T-helper 22 cell (primary cell): ENCODE results near the gene CEP164.

Experiments
- DNase-seq: peaks from one replicate; pipeline ENCODE4 v3.0.0-alpha.2; 2020; ENCODE audit warnings: low read depth

Gene CEP164

GRCh38 chr11:117366248-117366647, 38.6 kb downstream of the CEP164 start:
- no peak for DNase-seq

- no peak for DNase-seq
Measured at GRCh38 chr11:117366875-117367274, 39.2 kb downstream of the CEP164 start.

DNA sequence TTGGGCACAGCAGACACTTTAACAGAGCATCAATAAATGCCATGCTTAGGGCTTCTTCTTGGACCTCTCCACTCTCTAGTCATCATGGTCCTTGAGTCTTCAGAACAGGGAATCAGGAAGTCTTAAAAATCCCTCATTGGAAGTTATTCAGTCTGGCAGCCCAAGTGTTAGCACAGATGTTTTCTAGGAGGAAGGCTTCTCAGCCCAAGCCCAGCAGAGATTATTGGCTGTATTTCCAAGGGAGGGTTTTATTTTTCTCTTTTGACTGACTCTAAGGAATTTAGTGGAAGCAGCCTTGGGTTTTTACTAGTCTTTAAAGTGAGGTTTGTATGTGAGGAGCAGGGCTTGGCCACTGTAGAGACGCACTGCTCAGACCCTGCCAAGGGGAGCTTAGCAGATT, 41.9 kb downstream of the CEP164 start:
- no peak for DNase-seq

DNA sequence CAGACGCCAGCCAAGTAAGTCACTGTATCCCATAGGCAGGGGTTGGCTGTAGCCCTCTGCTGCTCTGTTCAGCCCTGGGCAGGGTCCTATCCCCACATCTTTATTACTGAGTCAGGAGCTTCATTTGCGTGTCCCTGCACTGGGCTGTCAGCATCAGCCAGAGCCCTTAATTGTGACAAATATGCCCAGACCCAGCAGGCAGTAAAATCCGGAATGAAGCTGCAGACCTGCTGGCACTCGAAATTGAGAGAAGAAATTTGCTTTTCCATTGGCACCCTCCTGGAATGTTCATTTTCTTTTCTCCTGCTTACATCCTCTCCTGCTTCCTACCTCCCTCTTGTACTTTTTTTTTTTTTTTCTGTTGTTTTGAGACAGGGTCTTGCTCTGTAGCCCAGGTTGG, 43.8 kb downstream of the CEP164 start:
- no peak for DNase-seq

GRCh38 chr11:117374316-117375055, 46.8 kb downstream of the CEP164 start:
- DNase-seq = no peak

DNA sequence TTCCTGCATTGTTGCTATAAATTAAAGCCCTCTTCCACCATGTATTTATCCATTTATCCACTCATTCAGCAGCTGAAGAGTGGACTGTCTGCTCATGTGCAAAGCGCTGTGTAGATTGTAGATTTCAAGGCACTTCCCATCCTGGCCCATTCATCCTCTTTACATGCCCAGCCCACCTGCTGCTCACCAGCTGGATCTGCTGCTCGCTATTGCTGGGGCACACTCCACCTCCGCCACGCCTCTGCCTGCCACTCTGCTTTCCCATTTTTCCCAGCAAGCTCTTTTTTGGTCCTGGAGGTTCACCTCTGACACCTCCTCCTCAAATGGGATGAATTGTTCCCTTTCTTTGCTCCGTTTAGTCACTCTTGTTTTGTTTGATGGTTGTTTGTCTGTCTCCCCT, 48.3 kb downstream of the CEP164 start:
- no peak for DNase-seq

DNA sequence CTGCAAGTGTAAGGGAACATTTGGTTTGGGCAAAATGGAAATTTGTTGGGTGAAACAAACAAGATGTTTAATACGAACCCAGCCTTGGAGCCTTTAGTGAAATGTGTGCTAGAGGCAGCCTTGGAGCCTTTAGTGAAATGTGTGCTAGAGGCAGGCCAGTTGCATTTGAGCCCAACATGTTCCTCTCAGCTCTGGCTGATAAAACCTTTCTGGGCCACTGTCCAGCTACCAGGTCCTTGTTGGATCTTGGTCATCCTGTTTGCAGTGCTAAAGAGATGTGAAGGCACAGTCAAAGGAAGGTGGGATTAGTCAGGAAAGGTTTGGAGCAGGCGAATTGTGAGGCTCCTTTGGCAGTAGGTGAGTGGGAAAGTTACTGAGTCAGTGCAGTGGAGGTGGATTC, 48.9 kb downstream of the CEP164 start:
- no peak for DNase-seq

DNA sequence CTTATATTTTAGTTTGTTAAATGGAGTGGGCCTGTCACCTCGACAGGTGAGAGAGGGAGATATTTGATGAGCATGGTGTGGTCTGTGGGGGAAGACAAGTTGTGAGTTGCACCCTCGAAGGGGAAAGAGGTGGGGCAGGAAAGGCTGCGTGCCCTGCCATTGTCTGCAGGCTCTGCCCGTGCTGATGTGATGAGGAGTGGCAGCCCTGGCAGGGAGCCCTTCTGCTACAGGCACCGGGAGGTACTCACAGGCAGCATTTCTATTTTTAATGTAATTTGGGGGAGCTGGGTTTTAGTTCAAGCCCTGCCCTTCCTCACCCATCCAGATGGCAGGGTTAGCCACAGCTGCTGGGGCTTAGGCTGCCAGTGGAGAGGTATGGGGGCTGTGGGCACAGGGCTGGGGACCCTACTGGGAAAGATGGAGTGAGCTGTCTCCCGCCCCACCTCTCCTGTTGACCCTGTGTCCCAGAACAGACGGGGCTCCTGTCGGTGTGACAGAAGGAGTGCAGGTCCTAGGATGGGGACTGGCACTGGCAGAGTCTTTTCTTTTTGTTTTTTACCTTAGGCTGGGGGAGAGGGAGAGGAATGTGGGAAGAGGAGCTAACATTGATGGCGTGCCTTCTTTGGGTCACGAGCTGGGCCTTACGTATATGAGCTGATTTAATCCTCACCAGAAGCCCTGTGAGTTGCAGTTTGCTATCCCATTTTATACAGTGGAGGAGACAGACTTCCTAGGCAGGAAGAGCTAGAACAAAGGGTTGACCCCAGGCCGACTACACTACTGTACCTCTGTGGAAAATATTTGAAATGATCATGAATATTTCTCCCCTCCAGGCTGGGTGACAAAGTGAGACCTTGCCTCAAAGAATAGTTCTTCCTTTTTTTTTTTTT, 51.6 kb downstream of the CEP164 start:
- no peak for DNase-seq

DNA sequence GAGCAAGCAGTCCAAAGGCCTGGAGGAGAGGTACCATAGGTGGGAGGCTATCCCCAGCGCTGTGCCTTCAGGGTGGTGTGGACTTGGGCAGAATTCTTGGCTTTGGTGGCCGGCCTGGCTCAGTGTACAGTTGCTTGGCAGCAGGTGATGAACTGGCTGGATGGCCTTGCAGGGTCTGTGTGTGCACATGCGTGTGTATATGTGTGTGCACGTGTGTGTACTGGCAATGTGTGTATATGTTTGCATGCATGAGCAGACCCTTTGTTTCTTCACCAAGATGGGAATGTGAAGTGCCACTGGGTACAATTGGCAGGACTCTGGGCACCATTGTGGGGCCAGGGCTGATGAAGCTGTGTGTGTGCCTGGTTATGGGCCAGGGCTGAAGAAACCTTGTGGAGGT, 53.0 kb downstream of the CEP164 start:
- no peak for DNase-seq

GRCh38 chr11:117381481-117382387, 54.1 kb downstream of the CEP164 start:
- no peak for DNase-seq

DNA sequence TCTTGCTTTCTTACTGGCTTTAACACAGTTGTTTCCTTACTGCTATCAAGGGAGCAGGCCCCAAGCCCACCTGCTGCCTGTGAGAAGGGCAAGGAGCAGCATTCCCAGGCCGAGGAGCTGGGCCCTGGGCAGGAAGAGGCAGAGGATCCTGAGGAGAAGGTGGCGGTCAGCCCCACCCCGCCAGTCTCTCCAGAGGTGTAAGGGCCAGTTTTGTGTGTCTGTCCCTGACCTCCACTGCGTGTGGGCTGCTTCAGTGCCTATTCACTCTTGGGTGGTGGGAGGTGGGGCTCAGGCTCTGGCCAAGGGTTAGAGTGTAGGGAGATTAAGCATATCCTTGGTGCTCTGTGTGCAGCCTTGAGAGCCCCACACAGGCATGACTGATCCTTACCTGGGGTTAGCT, 55.1 kb downstream of the CEP164 start:
- DNase-seq = no peak

DNA sequence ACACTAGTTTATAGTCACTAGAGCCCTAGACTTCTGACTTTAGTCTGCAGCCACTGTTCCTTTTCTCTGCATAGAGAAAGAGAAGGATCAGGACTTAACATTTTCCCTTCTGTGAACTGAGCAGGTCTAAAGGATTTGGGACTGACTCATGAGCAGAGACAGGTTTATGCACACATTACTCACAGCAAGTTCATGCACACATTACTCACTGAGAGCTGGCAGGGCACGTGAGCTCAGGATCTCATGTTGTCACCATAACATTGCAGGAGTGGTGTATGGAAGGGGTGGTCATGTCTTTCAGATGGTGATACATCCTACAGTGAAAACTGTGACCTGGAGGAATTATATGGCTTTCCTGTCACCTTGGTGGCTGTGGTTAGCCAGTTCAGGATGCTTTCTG, 56.4 kb downstream of the CEP164 start:
- no peak for DNase-seq

DNA sequence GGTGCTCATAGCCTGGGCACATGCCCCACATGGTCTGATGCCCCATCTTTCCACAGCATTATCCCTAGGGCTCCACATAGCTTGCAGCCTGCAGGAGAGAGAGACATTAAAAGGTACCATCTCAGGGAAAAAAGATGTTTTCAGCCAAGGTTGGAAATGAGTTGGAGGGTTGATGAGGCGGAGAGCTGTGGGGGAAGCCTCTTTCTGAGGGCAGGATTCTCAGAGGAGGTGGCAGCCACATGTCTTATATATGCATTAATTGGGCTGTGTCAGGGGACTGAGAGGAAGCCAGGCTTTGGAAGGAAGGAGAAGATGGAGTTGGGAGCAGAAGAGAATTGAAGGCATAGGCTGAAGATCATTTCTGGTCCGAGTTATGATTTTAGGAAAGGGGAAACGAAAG, 57.8 kb downstream of the CEP164 start:
- DNase-seq = no peak

GRCh38 chr11:117385906-117386305, 58.3 kb downstream of the CEP164 start:
- no peak for DNase-seq

- DNase-seq = no peak
Measured at GRCh38 chr11:117387992-117388755, 60.5 kb downstream of the CEP164 start.

- no peak for DNase-seq
Measured at GRCh38 chr11:117390743-117391142, 63.1 kb downstream of the CEP164 start.

- no peak for DNase-seq
Measured at GRCh38 chr11:117391181-117391580, 63.5 kb downstream of the CEP164 start.

GRCh38 chr11:117392001-117392690, 64.5 kb downstream of the CEP164 start:
- DNase-seq = no peak

DNA sequence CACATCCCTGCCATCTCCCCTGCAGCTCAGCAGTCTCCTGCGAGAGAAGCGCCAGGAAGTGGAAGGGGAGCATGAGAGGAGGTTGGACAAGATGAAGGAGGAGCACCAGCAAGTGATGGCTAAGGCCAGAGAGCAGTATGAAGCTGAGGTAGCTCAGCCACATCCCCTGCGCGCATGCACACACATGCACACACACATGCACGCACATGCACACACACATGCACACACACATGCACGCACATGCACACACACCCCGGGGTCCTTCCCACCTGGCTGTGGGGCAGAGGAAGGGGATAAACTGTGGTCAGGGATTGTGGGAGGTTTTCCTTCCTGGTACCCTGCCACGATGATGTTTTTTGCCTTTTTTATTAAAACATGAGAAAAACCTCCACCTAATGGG, 65.3 kb downstream of the CEP164 start:
- no peak for DNase-seq

- no peak for DNase-seq
Measured at GRCh38 chr11:117394221-117394925, 66.7 kb downstream of the CEP164 start.
